GM06990 (cell line): ENCODE results near the gene SCN7A.
"Not testable (repeated sequence)": the region's sequence is repeated elsewhere in the genome, so short reads cannot be mapped to it uniquely, and the experiment has no call there.

ENCODE experiments used
- DNase-seq: peaks from one replicate; pipeline ENCODE4 v3.0.0-alpha.2; 2011; ENCODE audit not compliant: insufficient read length; ENCODE audit errors: extremely low read depth
- H3K27me3 ChIP-seq: replicated peaks from 2 replicates; pipeline ENCODE4 v1.6.0; 2011; ENCODE audit warnings: low read length; ENCODE audit not compliant: control insufficient read depth, insufficient read depth
- H3K36me3 ChIP-seq: 2 replicates; pipeline ENCODE4 v1.5.1; 2011; ENCODE audit warnings: low read length; ENCODE audit not compliant: control insufficient read depth, insufficient read depth
- H3K4me3 ChIP-seq: replicated peaks from 2 replicates; pipeline ENCODE4 v1.5.1; 2011; ENCODE audit warnings: low read depth, mild to moderate bottlenecking, control low read depth, low read length
- CTCF ChIP-seq: IDR thresholded peaks from 2 replicates; pipeline ENCODE4 v1.5.1; 2011; ENCODE audit warnings: low read length, control low read depth, mild to moderate bottlenecking, inconsistent platforms; ENCODE audit not compliant: insufficient read depth, poor library complexity, severe bottlenecking

Gene SCN7A

GRCh38 chr2:166410828-166411472, 83.1 kb downstream of the SCN7A start:
- H3K27me3 ChIP-seq: no peaks in the 10 kb centered on the region
- no peak for DNase-seq
- no peak overlapping the region for H3K4me3 ChIP-seq
- TF ChIP-seq CTCF: no peak
- no peaks in the 10 kb centered on the region for H3K36me3 ChIP-seq

- not testable (repeated sequence) for H3K36me3 ChIP-seq, DNase-seq, H3K27me3 ChIP-seq, H3K4me3 ChIP-seq
Observed at GRCh38 chr2:166407746-166408145, 86.3 kb downstream of the SCN7A start.

- no peaks in the 10 kb centered on the region for H3K36me3 ChIP-seq
- no peaks in the 10 kb centered on the region for H3K27me3 ChIP-seq
- no peak for TF ChIP-seq CTCF
- DNase-seq: no peak
- H3K4me3 ChIP-seq: no peak overlapping the region
Observed at GRCh38 chr2:166406374-166406773, 87.7 kb downstream of the SCN7A start.

- H3K36me3 ChIP-seq: no peaks in the 10 kb centered on the region
- no peak for DNase-seq
- no peaks in the 10 kb centered on the region for H3K27me3 ChIP-seq
- no peak overlapping the region for H3K4me3 ChIP-seq
- no peak for TF ChIP-seq CTCF
Observed at GRCh38 chr2:166405569-166405926, 88.5 kb downstream of the SCN7A start.

GRCh38 chr2:166404831-166405568, 89.0 kb downstream of the SCN7A start:
- Histone ChIP-seq H3K36me3 (no peaks in the 10 kb centered on the region), H3K27me3 (no peaks in the 10 kb centered on the region), H3K4me3 (no peak overlapping the region)
- TF ChIP-seq CTCF: no peak
- no peak for DNase-seq

GRCh38 chr2:166394245-166394644, 99.8 kb downstream of the SCN7A start:
- TF ChIP-seq CTCF: no peak
- no peak overlapping the region for H3K4me3 ChIP-seq

More at GRCh38 chr2:166394245-166394644, 99.8 kb downstream of the SCN7A start:
- Histone ChIP-seq H3K27me3 (no peaks in the 10 kb centered on the region), H3K36me3 (no peaks in the 10 kb centered on the region)
- no peak for DNase-seq
